ENCODE data around the gene ABCD3. TPM values are rescaled to one million over a fixed set of nuclear protein-coding genes. Genes with fewer than 3 reads are reported as not detected.
"Not testable (repeated sequence)": the region's sequence is repeated elsewhere in the genome, so short reads cannot be mapped to it uniquely, and the experiment has no call there.

Gene ABCD3
- 10 to 100 TPM; 53.9 to 62.0 (median 56.9) TPM for total RNA-seq
- polyA plus RNA-seq, result 24.4 TPM
- long read RNA-seq, donor 1, transcript ABCD3-202 (23 exons, 3,538 nt), result major isoform, 55 of 91 reads
- long read RNA-seq, donor 1, partial matches to known transcripts, result 7 of 91 reads
- long read RNA-seq, donor 1, other reads (novel, unspliced or antisense), result 29 of 91 reads
- long read RNA-seq, donor 2, transcript ABCD3-202 (23 exons, 3,538 nt), result major isoform, 31 of 38 reads
- long read RNA-seq, donor 2, partial matches to known transcripts, result 0 of 38 reads
- long read RNA-seq, donor 2, other reads (novel, unspliced or antisense), result 7 of 38 reads
- long read RNA-seq, donor 3, transcript ABCD3-202 (23 exons, 3,538 nt), result major isoform, 98 of 159 reads
- long read RNA-seq, donor 3, partial matches to known transcripts, result 12 of 159 reads
- long read RNA-seq, donor 3, other reads (novel, unspliced or antisense), result 48 of 159 reads
- long read RNA-seq, donor 4, transcript ABCD3-202 (23 exons, 3,538 nt), result major isoform, 24 of 42 reads
- long read RNA-seq, donor 4, partial matches to known transcripts, result 0 of 42 reads
- long read RNA-seq, donor 4, other reads (novel, unspliced or antisense), result 18 of 42 reads

- no peaks in the 10 kb centered on the region for H3K9me3 ChIP-seq (ENCODE audit: control insufficient read depth, low read length)
- H3K4me3 ChIP-seq (ENCODE audit: low read length), result peak within 1 kb of the TSS; percentile 68
- WGBS, result under 1% methylated on average over 84 of the region's 84 CpGs
- DNase-seq, result peak; percentile 98 to 99 (median 99)
- intact Hi-C loops (cut with DNase I), result no loop called here
- H3K4me1 ChIP-seq (ENCODE audit: control insufficient read depth, insufficient read depth, low read length), result peaks cover 2% of the 10 kb centered on the region
- peak; percentile 98 to 99 for ATAC-seq
- H3K27ac ChIP-seq (ENCODE audit: low read length), result peak within 1 kb of the TSS; percentile 96
- H3K27me3 ChIP-seq (ENCODE audit: control insufficient read depth, insufficient read depth), result no peaks in the 10 kb centered on the region
These were observed at the start of gene ABCD3 for GRCh38 chr1:94417978-94418663. TSS of gene ABCD3 (plus strand) at chr1:94418389. CDS start at chr1:94418479, 90 bp downstream.

DNA sequence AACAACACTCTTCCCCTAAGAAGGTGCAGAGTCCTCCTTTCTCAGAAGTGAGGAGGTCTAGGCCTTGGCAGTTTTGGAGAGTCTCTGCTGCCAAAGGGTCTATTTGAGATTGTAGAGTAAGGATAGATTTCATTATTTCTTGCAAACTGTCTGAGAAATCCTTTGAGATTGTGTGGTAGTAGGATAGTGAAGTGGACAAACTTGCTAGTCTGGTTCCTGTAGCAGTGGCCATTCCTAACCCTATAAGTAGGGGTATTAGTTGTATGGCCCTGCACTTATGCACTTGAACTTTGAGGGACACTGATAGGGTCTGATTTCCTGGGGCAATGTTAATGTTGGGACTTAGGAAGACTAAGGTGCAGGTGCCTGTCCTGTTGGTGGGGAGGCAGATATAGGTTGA, 45.4 kb upstream of the ABCD3 start:
- H3K27me3 ChIP-seq (ENCODE audit: control insufficient read depth, insufficient read depth); H3K4me3 ChIP-seq (ENCODE audit: low read length); intact Hi-C loops (cut with DNase I); H3K4me1 ChIP-seq (ENCODE audit: control insufficient read depth, insufficient read depth, low read length); H3K27ac ChIP-seq (ENCODE audit: low read length); H3K9me3 ChIP-seq (ENCODE audit: control insufficient read depth, low read length); ATAC-seq; DNase-seq: not testable (repeated sequence)

DNA sequence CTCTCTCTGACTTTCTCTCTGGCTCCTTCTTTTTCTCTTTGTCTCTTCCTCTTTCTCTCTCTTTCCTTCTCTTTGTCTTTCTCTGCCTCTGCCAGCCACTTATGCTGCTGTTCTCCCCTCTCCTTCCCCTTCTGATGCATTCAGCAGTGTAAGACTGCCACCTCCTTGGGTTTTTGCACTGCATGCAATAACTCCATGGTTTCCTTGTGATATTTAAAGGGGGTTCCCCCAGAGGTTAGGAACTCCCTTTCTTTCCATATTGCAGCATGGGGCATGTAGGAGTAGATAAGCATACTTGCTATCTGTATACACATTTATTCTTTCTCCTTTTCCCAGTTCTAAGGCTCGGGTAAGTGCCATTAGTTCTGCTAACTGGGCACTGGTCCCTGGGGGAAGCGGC, 44.9 kb upstream of the ABCD3 start:
- WGBS, result 33% methylated on average over 2 of the region's 2 CpGs
- H3K4me3 ChIP-seq (ENCODE audit: low read length); intact Hi-C loops (cut with DNase I); DNase-seq; H3K4me1 ChIP-seq (ENCODE audit: control insufficient read depth, insufficient read depth, low read length); H3K27me3 ChIP-seq (ENCODE audit: control insufficient read depth, insufficient read depth); ATAC-seq; H3K9me3 ChIP-seq (ENCODE audit: control insufficient read depth, low read length); H3K27ac ChIP-seq (ENCODE audit: low read length): not testable (repeated sequence)

GRCh38 chr1:94375666-94376065, 42.5 kb upstream of the ABCD3 start:
- H3K27ac ChIP-seq (ENCODE audit: low read length); H3K4me3 ChIP-seq (ENCODE audit: low read length); H3K9me3 ChIP-seq (ENCODE audit: control insufficient read depth, low read length); intact Hi-C loops (cut with DNase I); ATAC-seq; H3K4me1 ChIP-seq (ENCODE audit: control insufficient read depth, insufficient read depth, low read length); H3K27me3 ChIP-seq (ENCODE audit: control insufficient read depth, insufficient read depth): not testable (repeated sequence)
- 85% methylated on average over 7 of the region's 7 CpGs for WGBS
- DNase-seq, result peak in 1 of 3 donors; percentile 14

DNA sequence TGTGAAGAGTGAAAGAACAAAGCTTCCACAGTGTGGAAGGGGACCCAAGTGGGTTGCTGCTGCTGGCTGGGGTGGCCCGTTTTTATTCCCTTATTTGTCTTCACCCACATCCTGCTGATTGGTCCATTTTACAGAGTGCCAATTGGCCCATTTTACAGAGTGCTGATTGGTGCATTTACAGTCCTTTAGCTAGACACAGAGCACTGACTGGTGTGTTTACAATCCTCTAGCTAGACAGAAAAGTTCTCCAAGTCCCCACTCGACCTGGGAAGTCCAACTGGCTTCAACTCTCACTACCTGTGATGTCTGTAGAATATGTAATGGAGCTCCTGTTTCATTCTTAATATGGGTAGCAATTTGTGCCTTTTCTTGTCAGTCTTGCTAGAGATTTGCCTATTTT, 39.7 kb upstream of the ABCD3 start:
- 75% methylated on average over 2 of the region's 2 CpGs for WGBS
- DNase-seq; H3K9me3 ChIP-seq (ENCODE audit: control insufficient read depth, low read length); ATAC-seq; H3K4me3 ChIP-seq (ENCODE audit: low read length); H3K27me3 ChIP-seq (ENCODE audit: control insufficient read depth, insufficient read depth); H3K4me1 ChIP-seq (ENCODE audit: control insufficient read depth, insufficient read depth, low read length); H3K27ac ChIP-seq (ENCODE audit: low read length); intact Hi-C loops (cut with DNase I): not testable (repeated sequence)

DNA sequence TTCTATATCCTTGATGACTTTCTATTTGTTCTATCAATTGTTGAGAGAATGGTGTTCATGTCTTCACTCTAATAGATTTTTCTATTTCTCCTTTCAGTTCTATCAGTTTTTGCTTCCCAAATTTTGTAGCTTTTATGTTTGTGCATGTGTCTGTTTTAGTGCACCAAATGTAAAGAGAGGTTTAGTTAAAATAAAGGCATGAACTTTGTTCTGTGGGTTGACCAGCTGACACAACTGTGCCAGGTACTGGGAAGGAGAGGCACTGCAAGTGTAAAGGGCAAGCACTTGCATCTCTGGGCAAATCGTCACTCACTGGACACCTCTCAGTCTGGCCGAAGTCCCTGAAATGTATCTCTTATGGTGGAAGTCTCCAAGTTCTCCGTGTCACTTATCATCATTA, 38.6 kb upstream of the ABCD3 start:
- peak; percentile 50 to 72 (median 71) for DNase-seq
- Histone ChIP-seq H3K27me3 (ENCODE audit: control insufficient read depth, insufficient read depth) (no peaks in the 10 kb centered on the region), H3K27ac (ENCODE audit: low read length) (no peak overlapping the region), H3K4me1 (ENCODE audit: control insufficient read depth, insufficient read depth, low read length) (peaks cover 2% of the 10 kb centered on the region), H3K9me3 (ENCODE audit: control insufficient read depth, low read length) (no peaks in the 10 kb centered on the region), H3K4me3 (ENCODE audit: low read length) (no peak overlapping the region)
- ATAC-seq, result peak; percentile 87 to 90
- intact Hi-C loops (cut with DNase I), result no loop called here
- WGBS, result 44% methylated on average over 3 of the region's 3 CpGs

DNA sequence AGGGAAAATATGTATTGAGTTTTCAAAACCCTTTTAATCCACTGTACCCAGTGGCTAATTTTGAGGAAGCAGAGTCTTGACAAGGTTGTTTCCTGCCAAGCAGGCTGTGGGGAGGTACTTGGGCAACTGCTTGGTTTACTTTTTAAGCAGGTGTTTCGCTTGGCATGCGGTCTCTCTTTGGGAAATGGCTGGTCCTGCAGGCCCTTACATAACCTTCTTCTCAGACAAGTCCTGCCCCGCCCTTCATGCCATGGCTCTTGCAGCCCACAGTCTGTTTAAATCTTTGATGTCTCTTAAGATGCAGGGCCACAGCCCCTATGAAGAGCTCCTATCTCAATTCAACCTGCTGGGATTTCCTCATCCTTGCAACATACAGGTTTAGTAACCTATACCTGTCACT, 36.0 kb upstream of the ABCD3 start:
- H3K4me3 ChIP-seq (ENCODE audit: low read length), result no peak overlapping the region
- WGBS, result 86% methylated on average over 3 of the region's 3 CpGs
- ATAC-seq, result no peak
- DNase-seq, result peak in 1 of 3 donors; percentile 18
- H3K9me3 ChIP-seq (ENCODE audit: control insufficient read depth, low read length), result no peaks in the 10 kb centered on the region
- no peak overlapping the region for H3K27ac ChIP-seq (ENCODE audit: low read length)
- intact Hi-C loops (cut with DNase I), result no loop called here
- no peaks in the 10 kb centered on the region for H3K27me3 ChIP-seq (ENCODE audit: control insufficient read depth, insufficient read depth)
- peaks cover 2% of the 10 kb centered on the region for H3K4me1 ChIP-seq (ENCODE audit: control insufficient read depth, insufficient read depth, low read length)

- ATAC-seq (peak; percentile 65 to 69), DNase-seq (no peak)
- H3K4me1 ChIP-seq (ENCODE audit: control insufficient read depth, insufficient read depth, low read length), result peaks cover 2% of the 10 kb centered on the region
- H3K27ac ChIP-seq (ENCODE audit: low read length), result no peak overlapping the region
- 43% methylated on average over 4 of the region's 4 CpGs for WGBS
- H3K27me3 ChIP-seq (ENCODE audit: control insufficient read depth, insufficient read depth), result no peaks in the 10 kb centered on the region
- H3K4me3 ChIP-seq (ENCODE audit: low read length), result no peak overlapping the region
- H3K9me3 ChIP-seq (ENCODE audit: control insufficient read depth, low read length), result no peaks in the 10 kb centered on the region
- intact Hi-C loops (cut with DNase I), result no loop called here
These were observed 34.2 kb upstream of the ABCD3 start for GRCh38 chr1:94383966-94384408.

- Histone ChIP-seq H3K4me3 (ENCODE audit: low read length) (no peak overlapping the region), H3K4me1 (ENCODE audit: control insufficient read depth, insufficient read depth, low read length) (peaks cover 2% of the 10 kb centered on the region), H3K27me3 (ENCODE audit: control insufficient read depth, insufficient read depth) (no peaks in the 10 kb centered on the region), H3K27ac (ENCODE audit: low read length) (no peak overlapping the region), H3K9me3 (ENCODE audit: control insufficient read depth, low read length) (no peaks in the 10 kb centered on the region)
- ATAC-seq (peak; percentile 26 to 48), DNase-seq (no peak)
- 51% methylated on average over 4 of the region's 4 CpGs for WGBS
- intact Hi-C loops (cut with DNase I), result no loop called here
These were observed 33.5 kb upstream of the ABCD3 start for GRCh38 chr1:94384485-94385265.

GRCh38 chr1:94385308-94385929, 32.8 kb upstream of the ABCD3 start:
- intact Hi-C loops (cut with DNase I), result no loop called here
- H3K4me1 ChIP-seq (ENCODE audit: control insufficient read depth, insufficient read depth, low read length), result peaks cover 2% of the 10 kb centered on the region
- no peaks in the 10 kb centered on the region for H3K9me3 ChIP-seq (ENCODE audit: control insufficient read depth, low read length)
- ATAC-seq (no peak), DNase-seq (no peak)
- no peak overlapping the region for H3K4me3 ChIP-seq (ENCODE audit: low read length)
- 45% methylated on average over 2 of the region's 2 CpGs for WGBS
- no peak overlapping the region for H3K27ac ChIP-seq (ENCODE audit: low read length)
- no peaks in the 10 kb centered on the region for H3K27me3 ChIP-seq (ENCODE audit: control insufficient read depth, insufficient read depth)

Data from right cardiac atrium (tissue), 5 donors.